GM06990 (cell line): ENCODE data around the gene SNAPC2.

ENCODE experiments used
- DNase-seq: peaks from one replicate; pipeline ENCODE4 v3.0.0-alpha.2; 2011; ENCODE audit not compliant: insufficient read length; ENCODE audit errors: extremely low read depth
- H3K27me3 ChIP-seq: replicated peaks from 2 replicates; pipeline ENCODE4 v1.6.0; 2011; ENCODE audit warnings: low read length; ENCODE audit not compliant: control insufficient read depth, insufficient read depth
- H3K36me3 ChIP-seq: 2 replicates; pipeline ENCODE4 v1.5.1; 2011; ENCODE audit warnings: low read length; ENCODE audit not compliant: control insufficient read depth, insufficient read depth
- H3K4me3 ChIP-seq: replicated peaks from 2 replicates; pipeline ENCODE4 v1.5.1; 2011; ENCODE audit warnings: low read depth, mild to moderate bottlenecking, control low read depth, low read length
- CTCF ChIP-seq: IDR thresholded peaks from 2 replicates; pipeline ENCODE4 v1.5.1; 2011; ENCODE audit warnings: low read length, control low read depth, mild to moderate bottlenecking, inconsistent platforms; ENCODE audit not compliant: insufficient read depth, poor library complexity, severe bottlenecking

The SNAPC2 gene

GRCh38 chr19:7909471-7910067, 10.6 kb upstream of the SNAPC2 start:
- no peak for DNase-seq
- H3K27me3 ChIP-seq: no peaks in the 10 kb centered on the region
- H3K36me3 ChIP-seq: peaks cover 10% of the 10 kb centered on the region
- no peak for TF ChIP-seq CTCF
- H3K4me3 ChIP-seq: no peak overlapping the region

GRCh38 chr19:7910321-7911161, 9.6 kb upstream of the SNAPC2 start:
- Histone ChIP-seq H3K36me3 (peaks cover 10% of the 10 kb centered on the region), H3K4me3 (no peak overlapping the region), H3K27me3 (no peaks in the 10 kb centered on the region; the same call in 1 of the 2 replicates)
- no peak for TF ChIP-seq CTCF
- no peak for DNase-seq

GRCh38 chr19:7911508-7912143, 8.5 kb upstream of the SNAPC2 start:
- H3K4me3 ChIP-seq: no peak overlapping the region
- H3K36me3 ChIP-seq: peaks cover 8% of the 10 kb centered on the region
- TF ChIP-seq CTCF: no peak
- no peak for DNase-seq
- no peaks in the 10 kb centered on the region; the same call in none of the 2 replicates for H3K27me3 ChIP-seq

GRCh38 chr19:7912144-7912696, 7.9 kb upstream of the SNAPC2 start:
- H3K36me3 ChIP-seq: peaks cover 8% of the 10 kb centered on the region
- DNase-seq: no peak
- no peak for TF ChIP-seq CTCF

GRCh38 chr19:7912697-7913564, 7.2 kb upstream of the SNAPC2 start:
- no peak for DNase-seq
- H3K4me3 ChIP-seq: no peak overlapping the region
- H3K36me3 ChIP-seq: peaks cover 8% of the 10 kb centered on the region
- H3K27me3 ChIP-seq: no peaks in the 10 kb centered on the region; the same call in none of the 2 replicates
- no peak for TF ChIP-seq CTCF

More at GRCh38 chr19:7912144-7912696, 7.9 kb upstream of the SNAPC2 start:
- Histone ChIP-seq H3K27me3 (no peaks in the 10 kb centered on the region; the same call in none of the 2 replicates), H3K4me3 (no peak overlapping the region)
